Measurements from ENCODE around the gene CCDC167. TPM values are rescaled to one million over a fixed set of nuclear protein-coding genes. Genes with fewer than 3 reads are reported as not detected.

CCDC167 gene
- total RNA-seq, 1 donor from 2014 or later, result 10.0 TPM

Other genes starting within 250 kb of the CCDC167 start
- 12.5 TPM for gene TBC1D22B, start 242.1 kb downstream of the CCDC167 start, total RNA-seq
- 1.2 TPM for gene TMEM217, start 241.7 kb downstream of the CCDC167 start, total RNA-seq
- 15.2 TPM for gene RNF8, start 145.9 kb downstream of the CCDC167 start, total RNA-seq
- 44.5 TPM for gene CMTR1, start 66.7 kb downstream of the CCDC167 start, total RNA-seq
- gene MDGA1, start 198.0 kb upstream of the CCDC167 start, total RNA-seq, result 1.6 TPM